K562 (cell line): Measurements from ENCODE around the gene DPY19L1. TPM values are rescaled to one million over a fixed set of nuclear protein-coding genes. Genes with fewer than 3 reads are reported as not detected.
A peak's percentile ranks its signal among the peaks of the same experiment; 100 is the strongest.

ENCODE experiments used
- ATAC-seq: fragments of 200-7000 bp; cut with Tn5 transposase; 3 replicates; pipeline ENCODE4 v1.9.1; 2020; ENCODE audit warnings: moderate library complexity
- BruUV-seq: library from RNA; stranded (reverse); fragments of 400-500 nt; replicated peaks from 2 replicates; lab custom pipeline; 2021; lab: Mats Ljungman, UMichigan
- CTCF ChIA-PET: fragments of 300-600 bp; formaldehyde crosslinking; extraction: SDS; loops from one replicate; lab custom pipeline; 2021; ENCODE audit warnings: low intra/inter-chr PET ratio; lab: Yijun Ruan, JAX
- POLR2A ChIA-PET: fragments of 300-600, 350-650 bp; sonication (Branson Sonifier 250); formaldehyde crosslinking; extraction: SDS; loops from one replicate; lab custom pipeline; 2021; ENCODE audit warnings: antibody characterized with exemption, inconsistent platforms; lab: Yijun Ruan, JAX
- DNase-seq, 4 experiments: peaks; one replicate each; pipeline versions ENCODE4 v3.0.0 to v3.0.0-alpha.2; 2011 to 2018; ENCODE audit warnings: low spot score in 3 of 4, mixed read lengths in 3 of 4; ENCODE audit errors: extremely low read depth in 1 of 4
- FAIRE-seq: peaks from 2 replicates; lab custom pipeline; 2011; peaks lifted over from hg19 to GRCh38; lab: Jason Lieb, UNC
- H2AFZ ChIP-seq: 2 replicates; pipeline ENCODE4 v1.6.0; 2011; ENCODE audit warnings: low read depth, low read length, control low read depth, inconsistent platforms
- H3K27ac ChIP-seq: fragments of 200-600 bp; 3 replicates; pipeline ENCODE4 v1.8.0; 2011; ENCODE audit warnings: low read depth, mild to moderate bottlenecking, control low read depth, inconsistent platforms, low read length, moderate library complexity, mixed read lengths; ENCODE audit errors: extremely low read depth
- H3K27me3 ChIP-seq, 2 experiments: fragments of 300-600 bp in 1 of 2; 2 replicates in 1 of 2; 3 replicates in 1 of 2; pipeline versions ENCODE4 v1.6.0 to v1.8.0; 2011; ENCODE audit warnings: inconsistent platforms in 2 of 2, low read length in 2 of 2, mild to moderate bottlenecking in 1 of 2, mixed read lengths in 1 of 2, moderate library complexity in 1 of 2; ENCODE audit not compliant: control insufficient read depth in 2 of 2, insufficient read depth in 2 of 2
- H3K36me3 ChIP-seq: fragments of 300-600 bp; 3 replicates; pipeline ENCODE4 v1.8.0; 2011; ENCODE audit warnings: mild to moderate bottlenecking, low read length, inconsistent platforms; ENCODE audit not compliant: control insufficient read depth, insufficient read depth
- H3K4me1 ChIP-seq, 2 experiments: fragments of 200-600 bp in 1 of 2; replicated peaks in 1 of 2; 2 replicates in 1 of 2; 3 replicates in 1 of 2; pipeline versions ENCODE4 v1.5.1 to v1.8.0; 2011; ENCODE audit warnings: inconsistent platforms in 2 of 2, low read length in 2 of 2, mild to moderate bottlenecking in 1 of 2, mixed read lengths in 1 of 2, moderate library complexity in 1 of 2; ENCODE audit not compliant: control insufficient read depth in 2 of 2, insufficient read depth in 2 of 2
- H3K4me2 ChIP-seq: 2 replicates; pipeline ENCODE4 v1.6.1; 2011; ENCODE audit warnings: low read length, control low read depth, inconsistent platforms, mixed read lengths; ENCODE audit not compliant: insufficient read depth
- H3K4me3 ChIP-seq: fragments of 200-600 bp; sonication (generic), shearing (Covaris generic); 2 replicates; pipeline ENCODE4 v1.5.1; 2016; ENCODE audit warnings: control low read depth, inconsistent platforms
- H3K79me2 ChIP-seq: fragments of 200-600 bp; 3 replicates; pipeline ENCODE4 v1.8.0; 2011; ENCODE audit warnings: low read length, inconsistent platforms; ENCODE audit not compliant: control insufficient read depth, insufficient read depth
- H3K9ac ChIP-seq, 2 experiments: 2 replicates each; pipeline versions ENCODE4 v1.6.0 to v1.6.1; 2011; ENCODE audit warnings: low read depth in 2 of 2, low read length in 2 of 2, control low read depth in 1 of 2, inconsistent platforms in 1 of 2, mild to moderate bottlenecking in 1 of 2, mixed read lengths in 1 of 2; ENCODE audit not compliant: insufficient read depth in 1 of 2
- H3K9me1 ChIP-seq: one replicate; pipeline ENCODE4 v1.6.0; 2011; ENCODE audit warnings: inconsistent platforms, mild to moderate bottlenecking, low read length, moderate library complexity; ENCODE audit not compliant: control insufficient read depth, insufficient read depth
- H3K9me3 ChIP-seq: replicated peaks from 2 replicates; pipeline ENCODE4 v1.5.1; 2011; ENCODE audit warnings: low read depth, low read length, inconsistent platforms; ENCODE audit not compliant: control insufficient read depth, insufficient read depth
- H4K20me1 ChIP-seq: replicated peaks from 2 replicates; pipeline ENCODE4 v1.6.1; 2011; ENCODE audit warnings: low read length, inconsistent platforms, mixed read lengths; ENCODE audit not compliant: control insufficient read depth, insufficient read depth
- LARP7 ChIP-seq: fragments of 450-650 bp; IDR thresholded peaks from 2 replicates; pipeline ENCODE4 v1.6.1; 2016
- NFIX ChIP-seq: fragments of 250-450 bp; sonication (Bioruptor Pico); IDR thresholded peaks from 2 replicates; pipeline ENCODE4 v1.4.0; 2020; ENCODE audit warnings: low read depth, mild to moderate bottlenecking, moderate library complexity
- RUNX1 ChIP-seq: sonication (generic); IDR thresholded peaks from 2 replicates; pipeline ENCODE4 v1.6.1; 2016; ENCODE audit warnings: antibody characterized with exemption, low read depth
- TAF9B ChIP-seq: fragments of 450-650 bp; IDR thresholded peaks from 2 replicates; pipeline ENCODE4 v1.6.1; 2018; ENCODE audit warnings: mild to moderate bottlenecking; ENCODE audit not compliant: partially characterized antibody
- THRAP3 ChIP-seq: fragments of 450-650 bp; IDR thresholded peaks from 2 replicates; pipeline ENCODE4 v1.6.1; 2016; ENCODE audit warnings: mild to moderate bottlenecking, inconsistent platforms, borderline replicate concordance
- ZKSCAN1 ChIP-seq: fragments of 150-350 bp; IDR thresholded peaks from 2 replicates; pipeline ENCODE4 v1.6.1; 2016; ENCODE audit warnings: low read depth, low read length
- WGBS: fragments of 100-300 bp; shearing (Covaris generic); methylation state at CpG from one replicate; pipeline ENCODE4 v1.1.6; 2016; ENCODE audit warnings: low coverage, mixed read lengths; ENCODE audit not compliant: insufficient coverage; ENCODE audit errors: missing lambda C conversion rate; 5-methylcytosine and 5-hydroxymethylcytosine counted together
- in situ Hi-C: fragments of 300-500 bp; cut with MboI; formaldehyde crosslinking; loops from 4 replicates; pipeline ENCODE4 v1.15.0; 2018; ENCODE audit warnings: inconsistent platforms, mixed read lengths
- intact Hi-C: fragments of 100-400 bp; cut with micrococcal nuclease; formaldehyde crosslinking; loops from 2 replicates; pipeline ENCODE4 v1.14.2; 2022
- polyA plus RNA-seq, 8 experiments: library from polyadenylated mRNA; depleted of rRNA in 4 of 8; stranded (reverse) in 5 of 8; unstranded in 3 of 8; fragments of >200 nt; fragmentation: Nextera tagmentation in 2 of 8; fragmentation: Illumina TruSeq in 1 of 8; extraction: Ambion mirVana in 2 of 8; extraction: Trizol in 1 of 8; gene quantifications; 2 replicates each; pipeline versions ENCODE4 v1.2.1 to v1.2.3, GENCODE V29; 2011 to 2014; ENCODE audit warnings: inconsistent platforms in 1 of 8, missing spikeins in 1 of 8
- total RNA-seq, 7 experiments: library from RNA; depleted of rRNA in 6 of 7; stranded (reverse); fragments of >200 nt in 6 of 7; fragmentation: Illumina TruSeq in 2 of 7; extraction: Trizol in 2 of 7; gene quantifications; 2 replicates each; pipeline versions ENCODE4 v1.2.1 to v1.2.3, GENCODE V29; 2011 to 2021; ENCODE audit warnings: low replicate concordance in 1 of 7
- TF ChIP-seq, protein P1 (sequence below): fragments of 450-650 bp; IDR thresholded peaks from 2 replicates; pipeline ENCODE4 v1.6.1; 2016; ENCODE audit warnings: low read depth
- TF ChIP-seq, protein P2 (sequence below): sonication (generic); formaldehyde crosslinking; IDR thresholded peaks from 2 replicates; pipeline ENCODE4 v1.8.0; 2023; ENCODE audit warnings: missing genetic modification reagents, mild to moderate bottlenecking, borderline replicate concordance

The DPY19L1 gene
- total and polyA plus RNA-seq, 9 of the 15 experiments (the other 6 are each of a cell fraction or from before 2014, with no cell fraction given) = 4.0 to 34.3 (median 22.1) TPM

DNA sequence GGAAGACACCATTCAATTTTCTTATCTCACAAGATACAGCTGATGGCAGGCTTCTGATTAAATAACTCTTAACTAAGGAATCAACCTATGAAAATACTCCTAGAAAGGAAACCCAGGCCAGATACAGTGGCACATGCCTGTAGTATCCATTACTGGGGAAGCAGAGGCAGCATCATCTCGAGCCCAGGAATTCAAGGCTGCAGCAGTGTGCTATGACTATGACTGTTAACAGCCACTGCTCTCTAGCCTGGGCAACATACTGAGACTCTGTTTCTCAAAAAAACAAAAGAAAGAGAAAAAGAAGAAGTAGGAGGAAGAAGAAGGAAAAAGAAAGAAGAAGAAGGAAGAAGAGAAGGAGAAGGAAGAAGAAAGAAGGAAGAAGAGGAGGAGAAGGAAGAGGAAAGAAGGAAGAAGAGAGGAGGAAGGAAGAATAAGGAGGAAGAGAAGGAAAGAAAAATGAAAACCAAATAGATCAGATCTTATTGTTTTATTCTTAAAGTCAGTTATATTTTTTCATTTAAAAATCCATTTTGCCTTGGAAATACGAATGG lies 18.0 kb downstream of the DPY19L1 start:
- 24% methylated on average over 2 of the region's 2 CpGs for WGBS
- no peaks in the 10 kb centered on the region for H4K20me1 ChIP-seq
- ChIA-PET POLR2A (interaction anchor here (1.3 kb wide), 1 partner anchor 14 kb away, joined by 3 read pairs; no protein-coding TSS in a partner anchor), CTCF (no interaction called here)
- in situ Hi-C loops (no loop called here), intact Hi-C loops (no loop called here)
- FAIRE-seq (peak; percentile 86), DNase-seq (peak in 1 of 4 experiments; percentile 21), ATAC-seq (peak; percentile 78)
- H3K79me2 ChIP-seq = peaks cover 30% of the 10 kb centered on the region
- H2AFZ ChIP-seq = 0 out of 2 replicates have a peak overlapping the region, but pooled peaks have one; percentile 14
- no peaks in the 10 kb centered on the region for H3K9me3 ChIP-seq
- H3K4me3 ChIP-seq = no peak overlapping the region
- BruUV-seq = no TSS peak
- H3K4me2 ChIP-seq = peak overlapping the region; percentile 2; the same call in 1 of the 2 replicates
- peaks cover 11 to 12% of the 10 kb centered on the region in 2 experiments for H3K4me1 ChIP-seq
- peak overlapping the region in 1 of 2 experiments; percentile 3; a peak in 2 of 4 replicates for H3K9ac ChIP-seq
- H3K27ac ChIP-seq = 0 out of 3 replicates have a peak overlapping the region, but pooled peaks have one; percentile 37
- H3K36me3 ChIP-seq = peaks cover 13% of the 10 kb centered on the region; the same call in 1 of the 3 replicates
- H3K27me3 ChIP-seq = no peaks in the 10 kb centered on the region
- H3K9me1 ChIP-seq = no peaks in the 10 kb centered on the region
- TF ChIP-seq ZKSCAN1 (no peak), TAF9B (peak; percentile 33), LARP7 (peak; percentile 41; the same call in 1 of the 2 replicates), RUNX1 (no peak), THRAP3 (0 out of 2 replicates have a peak, but pooled peaks have one; percentile 48), NFIX (CRISPR knock-in tag) (no peak)
- TF ChIP-seq, protein P1, sequence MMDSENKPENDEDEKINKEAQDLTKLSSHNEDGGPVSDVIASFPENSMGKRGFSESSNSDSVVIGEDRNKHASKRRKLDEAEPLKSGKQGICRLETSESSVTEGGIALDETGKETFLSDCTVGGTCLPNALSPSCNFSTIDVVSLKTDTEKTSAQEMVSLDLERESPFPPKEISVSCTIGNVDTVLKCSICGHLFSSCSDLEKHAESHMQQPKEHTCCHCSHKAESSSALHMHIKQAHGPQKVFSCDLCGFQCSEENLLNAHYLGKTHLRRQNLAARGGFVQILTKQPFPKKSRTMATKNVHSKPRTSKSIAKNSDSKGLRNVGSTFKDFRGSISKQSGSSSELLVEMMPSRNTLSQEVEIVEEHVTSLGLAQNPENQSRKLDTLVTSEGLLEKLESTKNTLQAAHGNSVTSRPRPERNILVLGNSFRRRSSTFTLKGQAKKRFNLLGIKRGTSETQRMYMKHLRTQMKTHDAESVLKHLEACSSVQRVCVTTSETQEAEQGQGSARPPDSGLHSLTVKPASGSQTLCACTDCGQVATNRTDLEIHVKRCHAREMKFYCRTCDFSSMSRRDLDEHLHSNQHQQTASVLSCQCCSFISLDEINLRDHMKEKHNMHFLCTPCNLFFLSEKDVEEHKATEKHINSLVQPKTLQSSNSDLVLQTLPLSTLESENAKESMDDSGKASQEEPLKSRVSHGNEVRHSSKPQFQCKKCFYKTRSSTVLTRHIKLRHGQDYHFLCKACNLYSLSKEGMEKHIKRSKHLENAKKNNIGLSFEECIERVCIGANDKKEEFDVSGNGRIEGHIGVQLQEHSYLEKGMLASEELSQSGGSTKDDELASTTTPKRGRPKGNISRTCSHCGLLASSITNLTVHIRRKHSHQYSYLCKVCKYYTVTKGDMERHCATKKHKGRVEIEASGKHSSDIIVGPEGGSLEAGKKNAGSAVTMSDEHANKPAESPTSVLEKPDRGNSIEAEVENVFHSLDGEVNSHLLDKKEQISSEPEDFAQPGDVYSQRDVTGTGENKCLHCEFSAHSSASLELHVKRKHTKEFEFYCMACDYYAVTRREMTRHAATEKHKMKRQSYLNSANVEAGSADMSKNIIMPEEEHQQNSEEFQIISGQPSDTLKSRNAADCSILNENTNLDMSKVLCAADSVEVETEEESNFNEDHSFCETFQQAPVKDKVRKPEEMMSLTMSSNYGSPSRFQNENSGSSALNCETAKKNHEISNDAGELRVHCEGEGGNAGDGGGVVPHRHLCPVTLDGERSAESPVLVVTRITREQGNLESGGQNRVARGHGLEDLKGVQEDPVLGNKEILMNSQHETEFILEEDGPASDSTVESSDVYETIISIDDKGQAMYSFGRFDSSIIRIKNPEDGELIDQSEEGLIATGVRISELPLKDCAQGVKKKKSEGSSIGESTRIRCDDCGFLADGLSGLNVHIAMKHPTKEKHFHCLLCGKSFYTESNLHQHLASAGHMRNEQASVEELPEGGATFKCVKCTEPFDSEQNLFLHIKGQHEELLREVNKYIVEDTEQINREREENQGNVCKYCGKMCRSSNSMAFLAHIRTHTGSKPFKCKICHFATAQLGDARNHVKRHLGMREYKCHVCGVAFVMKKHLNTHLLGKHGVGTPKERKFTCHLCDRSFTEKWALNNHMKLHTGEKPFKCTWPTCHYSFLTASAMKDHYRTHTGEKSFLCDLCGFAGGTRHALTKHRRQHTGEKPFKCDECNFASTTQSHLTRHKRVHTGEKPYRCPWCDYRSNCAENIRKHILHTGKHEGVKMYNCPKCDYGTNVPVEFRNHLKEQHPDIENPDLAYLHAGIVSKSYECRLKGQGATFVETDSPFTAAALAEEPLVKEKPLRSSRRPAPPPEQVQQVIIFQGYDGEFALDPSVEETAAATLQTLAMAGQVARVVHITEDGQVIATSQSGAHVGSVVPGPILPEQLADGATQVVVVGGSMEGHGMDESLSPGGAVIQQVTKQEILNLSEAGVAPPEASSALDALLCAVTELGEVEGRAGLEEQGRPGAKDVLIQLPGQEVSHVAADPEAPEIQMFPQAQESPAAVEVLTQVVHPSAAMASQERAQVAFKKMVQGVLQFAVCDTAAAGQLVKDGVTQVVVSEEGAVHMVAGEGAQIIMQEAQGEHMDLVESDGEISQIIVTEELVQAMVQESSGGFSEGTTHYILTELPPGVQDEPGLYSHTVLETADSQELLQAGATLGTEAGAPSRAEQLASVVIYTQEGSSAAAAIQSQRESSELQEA = 0 out of 2 replicates have a peak, but pooled peaks have one; percentile 22
- TF ChIP-seq, protein P2, sequence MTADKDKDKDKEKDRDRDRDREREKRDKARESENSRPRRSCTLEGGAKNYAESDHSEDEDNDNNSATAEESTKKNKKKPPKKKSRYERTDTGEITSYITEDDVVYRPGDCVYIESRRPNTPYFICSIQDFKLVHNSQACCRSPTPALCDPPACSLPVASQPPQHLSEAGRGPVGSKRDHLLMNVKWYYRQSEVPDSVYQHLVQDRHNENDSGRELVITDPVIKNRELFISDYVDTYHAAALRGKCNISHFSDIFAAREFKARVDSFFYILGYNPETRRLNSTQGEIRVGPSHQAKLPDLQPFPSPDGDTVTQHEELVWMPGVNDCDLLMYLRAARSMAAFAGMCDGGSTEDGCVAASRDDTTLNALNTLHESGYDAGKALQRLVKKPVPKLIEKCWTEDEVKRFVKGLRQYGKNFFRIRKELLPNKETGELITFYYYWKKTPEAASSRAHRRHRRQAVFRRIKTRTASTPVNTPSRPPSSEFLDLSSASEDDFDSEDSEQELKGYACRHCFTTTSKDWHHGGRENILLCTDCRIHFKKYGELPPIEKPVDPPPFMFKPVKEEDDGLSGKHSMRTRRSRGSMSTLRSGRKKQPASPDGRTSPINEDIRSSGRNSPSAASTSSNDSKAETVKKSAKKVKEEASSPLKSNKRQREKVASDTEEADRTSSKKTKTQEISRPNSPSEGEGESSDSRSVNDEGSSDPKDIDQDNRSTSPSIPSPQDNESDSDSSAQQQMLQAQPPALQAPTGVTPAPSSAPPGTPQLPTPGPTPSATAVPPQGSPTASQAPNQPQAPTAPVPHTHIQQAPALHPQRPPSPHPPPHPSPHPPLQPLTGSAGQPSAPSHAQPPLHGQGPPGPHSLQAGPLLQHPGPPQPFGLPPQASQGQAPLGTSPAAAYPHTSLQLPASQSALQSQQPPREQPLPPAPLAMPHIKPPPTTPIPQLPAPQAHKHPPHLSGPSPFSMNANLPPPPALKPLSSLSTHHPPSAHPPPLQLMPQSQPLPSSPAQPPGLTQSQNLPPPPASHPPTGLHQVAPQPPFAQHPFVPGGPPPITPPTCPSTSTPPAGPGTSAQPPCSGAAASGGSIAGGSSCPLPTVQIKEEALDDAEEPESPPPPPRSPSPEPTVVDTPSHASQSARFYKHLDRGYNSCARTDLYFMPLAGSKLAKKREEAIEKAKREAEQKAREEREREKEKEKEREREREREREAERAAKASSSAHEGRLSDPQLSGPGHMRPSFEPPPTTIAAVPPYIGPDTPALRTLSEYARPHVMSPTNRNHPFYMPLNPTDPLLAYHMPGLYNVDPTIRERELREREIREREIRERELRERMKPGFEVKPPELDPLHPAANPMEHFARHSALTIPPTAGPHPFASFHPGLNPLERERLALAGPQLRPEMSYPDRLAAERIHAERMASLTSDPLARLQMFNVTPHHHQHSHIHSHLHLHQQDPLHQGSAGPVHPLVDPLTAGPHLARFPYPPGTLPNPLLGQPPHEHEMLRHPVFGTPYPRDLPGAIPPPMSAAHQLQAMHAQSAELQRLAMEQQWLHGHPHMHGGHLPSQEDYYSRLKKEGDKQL (CRISPR knock-in tag) = no peak
